Fibroblast of mammary gland (primary cell): ENCODE data around the gene PP2D1.
"Not testable (repeated sequence)": the region's sequence is repeated elsewhere in the genome, so short reads cannot be mapped to it uniquely, and the experiment has no call there.

Experiments
- DNase-seq: peaks from one replicate; pipeline ENCODE4 v3.0.0-alpha.2; 2010; ENCODE audit warnings: low read depth
- H3K4me3 ChIP-seq: 2 replicates; pipeline ENCODE4 v1.5.1; 2011; ENCODE audit warnings: low read depth, mild to moderate bottlenecking, low read length, moderate library complexity; ENCODE audit not compliant: control insufficient read depth
- CTCF ChIP-seq: conservative IDR thresholded peaks from 2 replicates; pipeline ENCODE4 v1.5.1; 2011; ENCODE audit warnings: low read depth, low read length, inconsistent platforms; ENCODE audit not compliant: control insufficient read depth, insufficient read depth

Gene PP2D1

DNA sequence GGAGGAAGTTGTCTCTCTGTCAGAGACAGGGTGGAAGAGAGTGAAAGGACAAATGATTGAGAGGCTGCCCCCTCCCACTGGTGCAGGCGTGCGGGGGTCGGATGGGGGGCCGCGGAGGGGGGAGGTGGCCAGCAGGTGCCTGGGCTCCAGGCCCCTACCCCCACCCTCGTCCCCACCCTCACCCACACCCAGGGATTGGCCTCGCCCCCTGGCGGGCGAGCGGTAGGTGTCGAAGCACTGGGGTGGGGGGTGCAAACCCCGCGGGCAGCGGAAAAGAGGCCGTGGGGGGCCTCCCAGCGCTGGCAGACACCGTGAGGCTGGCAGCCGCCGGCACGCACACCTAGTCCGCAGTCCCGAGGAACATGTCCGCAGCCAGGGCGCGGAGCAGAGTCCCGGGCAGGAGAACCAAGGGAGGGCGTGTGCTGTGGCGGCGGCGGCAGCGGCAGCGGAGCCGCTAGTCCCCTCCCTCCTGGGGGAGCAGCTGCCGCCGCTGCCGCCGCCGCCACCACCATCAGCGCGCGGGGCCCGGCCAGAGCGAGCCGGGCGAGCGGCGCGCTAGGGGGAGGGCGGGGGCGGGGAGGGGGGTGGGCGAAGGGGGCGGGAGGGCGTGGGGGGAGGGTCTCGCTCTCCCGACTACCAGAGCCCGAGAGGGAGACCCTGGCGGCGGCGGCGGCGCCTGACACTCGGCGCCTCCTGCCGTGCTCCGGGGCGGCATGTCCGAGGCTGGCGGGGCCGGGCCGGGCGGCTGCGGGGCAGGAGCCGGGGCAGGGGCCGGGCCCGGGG, 27.9 kb upstream of the PP2D1 start, which contains the start of gene KAT2B:
KAT2B (plus strand) TSS at position 682 of the 783 bp plus-strand sequence; CDS start at position 714, 32 bp downstream.
- H3K4me3 ChIP-seq = peak within 1 kb of the TSS; percentile 78
- peak; percentile 35 for TF ChIP-seq CTCF
- peak; percentile 45 for DNase-seq

DNA sequence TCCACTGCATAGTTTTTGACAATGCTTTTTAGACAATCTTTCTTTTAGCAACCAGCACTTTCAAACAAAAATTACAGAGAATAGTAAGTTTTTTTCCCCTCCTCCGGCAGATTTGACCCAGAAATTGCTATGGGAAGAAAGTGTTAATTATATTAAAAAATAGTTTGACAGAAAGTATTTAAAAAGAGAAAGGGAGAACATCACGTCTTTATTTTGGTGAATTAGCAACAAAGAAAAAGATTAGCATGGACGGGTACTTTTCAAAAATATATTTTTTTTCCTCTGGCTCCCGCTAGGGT, 27.4 kb upstream of the PP2D1 start:
- TF ChIP-seq CTCF = no peak
- DNase-seq = no peak
- H3K4me3 ChIP-seq = peak overlapping the region; percentile 69

GRCh38 chr3:20038699-20039465, 26.8 kb upstream of the PP2D1 start:
- H3K4me3 ChIP-seq = peak overlapping the region; percentile 69
- DNase-seq = no peak
- TF ChIP-seq CTCF = no peak

DNA sequence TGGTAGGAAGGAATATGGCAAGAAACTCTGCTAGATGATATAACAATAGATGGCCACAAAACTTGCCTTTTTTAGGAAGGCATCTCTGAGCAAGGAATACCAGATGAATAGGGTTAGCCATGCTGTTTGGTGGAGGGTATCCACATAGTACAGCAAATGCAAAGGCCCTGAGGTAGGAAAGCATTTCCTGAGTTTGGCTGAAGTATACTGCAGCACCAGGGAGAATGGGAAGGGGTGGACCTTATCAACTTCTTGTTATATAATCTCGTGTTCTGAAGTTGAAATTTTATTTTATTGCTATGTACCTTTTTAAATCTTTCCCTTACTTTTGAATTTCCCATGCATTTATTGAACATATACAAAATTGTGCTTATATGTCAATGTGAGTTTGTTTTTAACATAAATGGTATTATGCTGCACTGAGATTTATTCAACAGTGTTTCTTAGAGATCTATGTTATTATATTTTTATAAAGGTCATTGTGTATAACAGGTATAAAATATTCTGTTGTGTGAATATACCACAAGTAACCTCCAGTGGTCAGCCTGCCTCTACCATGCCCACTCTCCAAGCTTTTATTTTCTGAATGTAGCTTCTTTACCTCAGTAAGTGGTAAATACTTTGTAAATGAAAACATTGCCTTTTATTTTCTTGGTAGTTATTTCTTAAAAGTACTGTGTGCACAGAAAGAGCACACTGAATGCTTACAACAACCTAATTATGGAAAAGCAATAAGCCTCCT, 25.4 kb upstream of the PP2D1 start:
- TF ChIP-seq CTCF = peak; percentile 18
- H3K4me3 ChIP-seq = no peak overlapping the region
- no peak for DNase-seq

- DNase-seq = no peak
- no peak overlapping the region for H3K4me3 ChIP-seq
- TF ChIP-seq CTCF = no peak
Observed at GRCh38 chr3:20035019-20035418, 23.0 kb upstream of the PP2D1 start.

DNA sequence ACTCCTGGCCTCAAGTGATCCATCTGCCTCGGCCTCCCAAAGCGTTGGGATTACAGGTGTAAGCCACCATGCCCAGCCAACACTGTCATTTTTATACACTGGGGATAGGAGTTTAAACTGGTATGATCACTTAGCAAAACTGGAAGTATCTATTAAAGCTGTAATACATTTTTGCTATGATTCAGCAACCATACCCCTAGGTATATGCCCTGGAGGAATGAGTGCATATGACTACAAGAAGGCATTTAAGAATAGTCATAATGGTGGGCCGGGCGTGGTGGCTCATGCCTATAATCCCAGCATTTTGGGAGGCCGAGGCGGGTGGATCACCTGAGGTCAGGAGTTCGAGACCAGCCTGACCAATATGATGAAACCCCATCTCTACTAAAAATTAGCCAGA, 19.9 kb upstream of the PP2D1 start:
- not testable (repeated sequence) for H3K4me3 ChIP-seq, DNase-seq

DNA sequence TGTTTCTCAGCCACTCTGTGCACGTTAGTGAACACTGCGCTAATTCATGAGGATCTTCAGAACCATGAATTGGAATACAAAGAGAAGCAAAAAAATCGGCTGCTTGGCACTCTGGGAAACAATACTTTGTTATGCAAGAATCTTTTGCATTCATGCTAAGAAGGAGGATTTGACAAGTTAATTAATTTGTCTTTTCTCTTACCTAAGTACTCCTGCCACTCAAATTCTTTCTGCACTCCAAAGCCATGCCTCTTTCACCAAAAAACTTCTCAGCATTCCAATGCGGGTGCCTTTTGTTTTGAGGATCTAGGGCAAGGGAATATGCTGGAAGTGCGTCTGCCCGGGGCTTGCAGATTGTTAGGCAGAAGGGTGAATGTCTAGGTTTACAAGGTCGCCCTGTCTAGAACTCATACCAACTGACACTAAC, 16.9 kb upstream of the PP2D1 start:
- no peak for DNase-seq
- no peak overlapping the region for H3K4me3 ChIP-seq
- TF ChIP-seq CTCF = no peak
